Thoracic aorta (tissue), 2 donors: ENCODE results near the gene SMIM1. TPM values are rescaled to one million over a fixed set of nuclear protein-coding genes. Genes with fewer than 3 reads are reported as not detected.

Experiments used
- ATAC-seq: fragments of 150-250 bp; one replicate; pipeline ENCODE4 v1.8.0; 2017; ENCODE audit warnings: low read depth; ENCODE audit not compliant: insufficient number of reproducible peaks, low FRiP score
- DNase-seq: peaks from one replicate; pipeline ENCODE4 v3.0.0-alpha.2; 2020; ENCODE audit warnings: low spot score
- H3K27ac ChIP-seq, 2 donors: fragments of 200-600 bp; sonication (generic); 1 replicate in 1 of 2; 2 replicates in 1 of 2; pipeline ENCODE4 v1.5.1; 2016; ENCODE audit warnings: mild to moderate bottlenecking in 2 of 2, moderate library complexity in 2 of 2
- H3K27me3 ChIP-seq: fragments of 200-600 bp; sonication (generic); replicated peaks from 2 replicates; pipeline ENCODE4 v1.6.0; 2016; ENCODE audit warnings: mild to moderate bottlenecking; ENCODE audit not compliant: insufficient read depth
- H3K36me3 ChIP-seq: fragments of 200-600 bp; sonication (generic); one replicate; pipeline ENCODE4 v1.5.1; 2016
- H3K4me1 ChIP-seq, 2 donors: fragments of 200-600 bp; sonication (generic); 1 replicate in 1 of 2; 2 replicates in 1 of 2; pipeline versions ENCODE4 v1.5.1 to v1.6.0; 2016; ENCODE audit warnings: low read depth in 2 of 2, mild to moderate bottlenecking in 1 of 2; ENCODE audit not compliant: control insufficient read depth in 1 of 2
- H3K4me3 ChIP-seq: fragments of 200-600 bp; sonication (generic); 2 replicates; pipeline ENCODE4 v1.5.1; 2016; ENCODE audit warnings: mild to moderate bottlenecking
- H3K9me3 ChIP-seq: fragments of 200-600 bp; sonication (generic); 2 replicates; pipeline ENCODE4 v1.5.1; 2016
- CTCF ChIP-seq: fragments of 200-600 bp; sonication (generic); IDR thresholded peaks from one replicate; pipeline ENCODE4 v1.5.1; 2019; ENCODE audit warnings: antibody characterized with exemption
- total RNA-seq, 2 donors: library from RNA; depleted of rRNA; stranded (reverse); fragments of >200 nt; gene quantifications; one replicate each; pipeline versions ENCODE4 v1.1.0 to v1.2.3, GENCODE V29; 2016

The SMIM1 gene
- total RNA-seq, 2 donors from 2014 or later, result 2.6 to 4.6 TPM

- no peak for ATAC-seq
Observed at GRCh38 chr1:3727825-3728776, 44.4 kb upstream of the SMIM1 start.

GRCh38 chr1:3729594-3730542, 42.7 kb upstream of the SMIM1 start:
- Histone ChIP-seq H3K27me3 (no peaks in the 10 kb centered on the region), H3K4me1 (no peaks in the 10 kb centered on the region), H3K9me3 (no peaks in the 10 kb centered on the region), H3K4me3 (no peak overlapping the region), H3K27ac (no peak overlapping the region), H3K36me3 (no peaks in the 10 kb centered on the region)
- TF ChIP-seq CTCF, result no peak
- DNase-seq (no peak), ATAC-seq (no peak)

More at GRCh38 chr1:3727825-3728776, 44.4 kb upstream of the SMIM1 start:
- no peaks in the 10 kb centered on the region for H3K27me3 ChIP-seq
- H3K27ac ChIP-seq, result no peak overlapping the region
- DNase-seq, result no peak
- H3K4me3 ChIP-seq, result no peak overlapping the region
- H3K36me3 ChIP-seq, result no peaks in the 10 kb centered on the region
- H3K4me1 ChIP-seq, result no peaks in the 10 kb centered on the region
- no peak for TF ChIP-seq CTCF
- no peaks in the 10 kb centered on the region for H3K9me3 ChIP-seq

- TF ChIP-seq CTCF, result no peak
- Histone ChIP-seq H3K36me3 (no peaks in the 10 kb centered on the region), H3K4me1 (no peaks in the 10 kb centered on the region), H3K27me3 (no peaks in the 10 kb centered on the region), H3K9me3 (no peaks in the 10 kb centered on the region), H3K4me3 (no peak overlapping the region), H3K27ac (no peak overlapping the region)
- no peak for DNase-seq
- no peak for ATAC-seq
Observed at GRCh38 chr1:3730543-3731247, 41.9 kb upstream of the SMIM1 start.

- ATAC-seq (no peak), DNase-seq (no peak)
- Histone ChIP-seq H3K4me1 (no peaks in the 10 kb centered on the region), H3K9me3 (no peaks in the 10 kb centered on the region), H3K27me3 (no peaks in the 10 kb centered on the region), H3K27ac (no peak overlapping the region), H3K4me3 (no peak overlapping the region), H3K36me3 (no peaks in the 10 kb centered on the region)
- TF ChIP-seq CTCF, result no peak
Observed at GRCh38 chr1:3731583-3732433, 40.7 kb upstream of the SMIM1 start.
